ENCODE measurements around the gene PRR20D.

The PRR20D gene

DNA sequence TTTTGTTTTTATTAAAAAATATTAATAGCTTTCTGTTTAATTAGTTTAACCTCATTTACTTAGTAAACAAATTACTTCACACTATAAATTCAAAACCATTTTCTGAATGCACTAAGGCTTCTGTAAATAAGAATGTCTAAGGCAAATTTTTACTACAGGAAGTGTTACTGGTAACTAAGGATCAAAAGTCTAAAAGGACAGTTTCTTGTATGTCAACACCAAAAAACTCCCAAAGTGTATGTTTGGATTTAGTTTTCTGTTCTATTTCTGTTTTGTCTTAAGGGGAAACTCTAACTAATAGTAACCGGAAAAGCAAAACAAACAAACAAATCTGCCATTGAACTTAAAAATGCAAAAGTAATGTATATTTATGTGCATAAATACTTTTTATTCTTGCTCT, 31.2 kb downstream of the PRR20D start:
- no peak for DNase-seq (ENCODE audit: low spot score)
- TF ChIP-seq CTCF (IDR thresholded peaks at IDR 0.05; ENCODE audit: extremely low read depth, missing control alignments) = no peak

- no peak for DNase-seq (ENCODE audit: low spot score)
- TF ChIP-seq CTCF (IDR thresholded peaks at IDR 0.05; ENCODE audit: extremely low read depth, missing control alignments) = no peak
Observed at GRCh38 chr13:57212989-57213388, 52.6 kb downstream of the PRR20D start.

Measured in GM20000 (cell line).